HepG2 (cell line): ENCODE data around the gene SFXN5. TPM values are rescaled to one million over a fixed set of nuclear protein-coding genes. Genes with fewer than 3 reads are reported as not detected.
A peak's percentile ranks its signal among the peaks of the same experiment; 100 is the strongest.

Experiments used
- ELF4 ChIP-seq: sonication (generic); formaldehyde crosslinking; IDR thresholded peaks from 2 replicates; pipeline ENCODE4 v1.5.0; 2020; ENCODE audit warnings: missing genetic modification reagents, mild to moderate bottlenecking, moderate library complexity, borderline replicate concordance
- ESRRA ChIP-seq: sonication (generic); formaldehyde crosslinking; IDR thresholded peaks from 2 replicates; pipeline ENCODE4 v1.5.1; 2020; ENCODE audit warnings: mild to moderate bottlenecking, low read depth, missing genetic modification reagents
- FOXA1 ChIP-seq, 2 experiments: fragments of 450-650 bp in 1 of 2; sonication (generic) in 1 of 2; formaldehyde crosslinking in 1 of 2; IDR thresholded peaks; 2 replicates each; pipeline versions ENCODE4 v1.4.0 to v1.6.1; 2016 to 2020; ENCODE audit warnings: missing genetic modification reagents in 1 of 2
- FOXC1 ChIP-seq: sonication (generic); formaldehyde crosslinking; IDR thresholded peaks from 2 replicates; pipeline ENCODE4 v1.8.0; 2022; ENCODE audit warnings: mild to moderate bottlenecking, missing genetic modification reagents, borderline replicate concordance
- GMEB1 ChIP-seq: sonication (generic); formaldehyde crosslinking; IDR thresholded peaks from 2 replicates; pipeline ENCODE4 v1.5.1; 2020; ENCODE audit warnings: missing genetic modification reagents, mild to moderate bottlenecking, borderline replicate concordance
- ISX ChIP-seq: sonication (generic); formaldehyde crosslinking; conservative IDR thresholded peaks from 2 replicates; pipeline ENCODE4 v1.5.0; 2020; ENCODE audit warnings: missing genetic modification reagents
- MYPOP ChIP-seq: sonication (generic); formaldehyde crosslinking; IDR thresholded peaks from 2 replicates; pipeline ENCODE4 v1.8.1; 2023; ENCODE audit warnings: mild to moderate bottlenecking, moderate library complexity, missing genetic modification reagents
- NR2F1 ChIP-seq, 2 experiments: fragments of 450-650 bp in 1 of 2; formaldehyde crosslinking in 1 of 2; IDR thresholded peaks; 2 replicates each; pipeline versions ENCODE4 v1.5.0 to v1.6.1; 2016 to 2020; ENCODE audit warnings: mild to moderate bottlenecking in 1 of 2, missing compliant biosample characterization in 1 of 2, missing genetic modification reagents in 1 of 2, moderate library complexity in 1 of 2
- RBFOX2 ChIP-seq: fragments of 200-400 bp; formaldehyde crosslinking; IDR thresholded peaks from 2 replicates; pipeline ENCODE4 v1.6.1; 2017; ENCODE audit warnings: low read depth, mild to moderate bottlenecking, low read length
- RXRA ChIP-seq: sonication (generic); formaldehyde crosslinking; IDR thresholded peaks from 2 replicates; pipeline ENCODE4 v1.5.1; 2020; ENCODE audit warnings: missing genetic modification reagents
- SRSF1 ChIP-seq: fragments of 200-400 bp; formaldehyde crosslinking; optimal IDR thresholded peaks from 2 replicates; pipeline ENCODE3; 2017; ENCODE audit warnings: mild to moderate bottlenecking, low read depth, low read length, moderate library complexity
- ZNF138 ChIP-seq: sonication (generic); formaldehyde crosslinking; IDR thresholded peaks from 2 replicates; pipeline ENCODE4 v1.5.0; 2020; ENCODE audit warnings: mild to moderate bottlenecking, low read depth, missing genetic modification reagents
- ZNF264 ChIP-seq: sonication (generic); formaldehyde crosslinking; IDR thresholded peaks from 2 replicates; pipeline ENCODE4 v1.4.0; 2020; ENCODE audit warnings: missing genetic modification reagents
- ZNF501 ChIP-seq: sonication (generic); formaldehyde crosslinking; IDR thresholded peaks from 2 replicates; pipeline ENCODE4 v1.5.1; 2020; ENCODE audit warnings: mild to moderate bottlenecking, moderate library complexity, missing genetic modification reagents
- ZNF607 ChIP-seq: sonication (generic); formaldehyde crosslinking; IDR thresholded peaks from 2 replicates; pipeline ENCODE4 v1.5.1; 2020; ENCODE audit warnings: missing genetic modification reagents, mild to moderate bottlenecking, borderline replicate concordance
- ZNF772 ChIP-seq: sonication (generic); formaldehyde crosslinking; IDR thresholded peaks from 2 replicates; pipeline ENCODE4 v1.5.0; 2020; ENCODE audit warnings: mild to moderate bottlenecking, missing genetic modification reagents
- ZNF816 ChIP-seq: sonication (generic); formaldehyde crosslinking; IDR thresholded peaks from 2 replicates; pipeline ENCODE4 v1.8.0; 2022; ENCODE audit warnings: missing genetic modification reagents, mild to moderate bottlenecking, borderline replicate concordance
- ZNF878 ChIP-seq: sonication (generic); formaldehyde crosslinking; IDR thresholded peaks from 2 replicates; pipeline ENCODE4 v1.8.1; 2023; ENCODE audit warnings: mild to moderate bottlenecking, missing genetic modification reagents, moderate library complexity
- polyA plus RNA-seq, 8 experiments: library from polyadenylated mRNA; depleted of rRNA in 3 of 8; stranded (reverse) in 7 of 8; unstranded in 1 of 8; fragments of >200 nt; fragmentation: Illumina TruSeq in 4 of 8; extraction: Trizol in 4 of 8; gene quantifications; 2 replicates each; pipeline versions ENCODE4 v1.2.1 to v1.2.3, GENCODE V29; 2011 to 2016; ENCODE audit warnings: low read depth in 4 of 8, missing spikeins in 1 of 8, mixed read lengths in 1 of 8; ENCODE audit not compliant: insufficient read depth in 1 of 8
- total RNA-seq, 5 experiments: library from RNA; depleted of rRNA; stranded (reverse); fragments of >200 nt; fragmentation: Illumina TruSeq; extraction: Trizol; gene quantifications; 2 replicates each; pipeline ENCODE4 v1.2.3, GENCODE V29; 2016; ENCODE audit warnings: low read depth in 1 of 5
- TF ChIP-seq, protein P1 (sequence below): sonication (generic); formaldehyde crosslinking; IDR thresholded peaks from 2 replicates; pipeline ENCODE4 v1.4.0; 2020; ENCODE audit warnings: missing genetic modification reagents, borderline replicate concordance
- TF ChIP-seq, protein P2 (sequence below): sonication (generic); formaldehyde crosslinking; conservative IDR thresholded peaks from 2 replicates; pipeline ENCODE4 v1.4.0; 2020; ENCODE audit warnings: missing genetic modification reagents

Gene SFXN5
- total and polyA plus RNA-seq, 2 of the 13 experiments (the other 11 are each of a cell fraction or from before 2014, with no cell fraction given) = 34.9 to 37.4 TPM

GRCh38 chr2:73071360-73072128, at the start of gene SFXN5 (continued):
- TF ChIP-seq MYPOP (CRISPR knock-in tag) (peak; percentile 93), NR2F1 (CRISPR knock-in tag; IDR thresholded peaks at IDR 0.05) (peak; percentile 40 to 57; a peak in 1 of 4 replicates), RXRA (CRISPR knock-in tag) (no peak; the same call in none of the 2 replicates), ZNF501 (CRISPR knock-in tag) (peak; percentile 99), ZNF878 (peak; percentile 57; the same call in 1 of the 2 replicates), SRSF1 (peak; percentile 89), ZNF264 (peak; percentile 44; the same call in 1 of the 2 replicates), FOXC1 (CRISPR knock-in tag) (peak; percentile 94), FOXA1 (IDR thresholded peaks at IDR 0.05) (no peak), FOXA1 (CRISPR knock-in tag; IDR thresholded peaks at IDR 0.05) (0 out of 2 replicates have a peak, but pooled peaks have one; percentile 4), ZNF772 (CRISPR knock-in tag) (peak; percentile 88), ZNF816 (CRISPR knock-in tag) (no peak), ZNF138 (CRISPR knock-in tag) (0 out of 2 replicates have a peak, but pooled peaks have one; percentile 76), RBFOX2 (peak; percentile 95), ISX (CRISPR knock-in tag) (0 out of 2 replicates have a peak, but pooled peaks have one; percentile 7), ZNF607 (peak; percentile 85; the same call in 1 of the 2 replicates), GMEB1 (CRISPR knock-in tag) (peak; percentile 92), ELF4 (CRISPR knock-in tag) (peak; percentile 77; the same call in 1 of the 2 replicates), ESRRA (CRISPR knock-in tag) (0 out of 2 replicates have a peak, but pooled peaks have one; percentile 66)
- TF ChIP-seq, protein P1, sequence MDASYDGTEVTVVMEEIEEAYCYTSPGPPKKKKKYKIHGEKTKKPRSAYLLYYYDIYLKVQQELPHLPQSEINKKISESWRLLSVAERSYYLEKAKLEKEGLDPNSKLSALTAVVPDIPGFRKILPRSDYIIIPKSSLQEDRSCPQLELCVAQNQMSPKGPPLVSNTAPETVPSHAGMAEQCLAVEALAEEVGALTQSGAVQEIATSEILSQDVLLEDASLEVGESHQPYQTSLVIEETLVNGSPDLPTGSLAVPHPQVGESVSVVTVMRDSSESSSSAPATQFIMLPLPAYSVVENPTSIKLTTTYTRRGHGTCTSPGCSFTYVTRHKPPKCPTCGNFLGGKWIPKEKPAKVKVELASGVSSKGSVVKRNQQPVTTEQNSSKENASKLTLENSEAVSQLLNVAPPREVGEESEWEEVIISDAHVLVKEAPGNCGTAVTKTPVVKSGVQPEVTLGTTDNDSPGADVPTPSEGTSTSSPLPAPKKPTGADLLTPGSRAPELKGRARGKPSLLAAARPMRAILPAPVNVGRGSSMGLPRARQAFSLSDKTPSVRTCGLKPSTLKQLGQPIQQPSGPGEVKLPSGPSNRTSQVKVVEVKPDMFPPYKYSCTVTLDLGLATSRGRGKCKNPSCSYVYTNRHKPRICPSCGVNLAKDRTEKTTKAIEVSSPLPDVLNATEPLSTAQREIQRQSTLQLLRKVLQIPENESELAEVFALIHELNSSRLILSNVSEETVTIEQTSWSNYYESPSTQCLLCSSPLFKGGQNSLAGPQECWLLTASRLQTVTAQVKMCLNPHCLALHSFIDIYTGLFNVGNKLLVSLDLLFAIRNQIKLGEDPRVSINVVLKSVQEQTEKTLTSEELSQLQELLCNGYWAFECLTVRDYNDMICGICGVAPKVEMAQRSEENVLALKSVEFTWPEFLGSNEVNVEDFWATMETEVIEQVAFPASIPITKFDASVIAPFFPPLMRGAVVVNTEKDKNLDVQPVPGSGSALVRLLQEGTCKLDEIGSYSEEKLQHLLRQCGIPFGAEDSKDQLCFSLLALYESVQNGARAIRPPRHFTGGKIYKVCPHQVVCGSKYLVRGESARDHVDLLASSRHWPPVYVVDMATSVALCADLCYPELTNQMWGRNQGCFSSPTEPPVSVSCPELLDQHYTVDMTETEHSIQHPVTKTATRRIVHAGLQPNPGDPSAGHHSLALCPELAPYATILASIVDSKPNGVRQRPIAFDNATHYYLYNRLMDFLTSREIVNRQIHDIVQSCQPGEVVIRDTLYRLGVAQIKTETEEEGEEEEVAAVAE (CRISPR knock-in tag) = peak; percentile 55; the same call in 1 of the 2 replicates
- TF ChIP-seq, protein P2, sequence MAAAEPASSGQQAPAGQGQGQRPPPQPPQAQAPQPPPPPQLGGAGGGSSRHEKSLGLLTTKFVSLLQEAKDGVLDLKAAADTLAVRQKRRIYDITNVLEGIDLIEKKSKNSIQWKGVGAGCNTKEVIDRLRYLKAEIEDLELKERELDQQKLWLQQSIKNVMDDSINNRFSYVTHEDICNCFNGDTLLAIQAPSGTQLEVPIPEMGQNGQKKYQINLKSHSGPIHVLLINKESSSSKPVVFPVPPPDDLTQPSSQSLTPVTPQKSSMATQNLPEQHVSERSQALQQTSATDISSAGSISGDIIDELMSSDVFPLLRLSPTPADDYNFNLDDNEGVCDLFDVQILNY (CRISPR knock-in tag) = peak; percentile 63; the same call in 1 of the 2 replicates
